Measurements from ENCODE around the gene PWWP3B. TPM values are rescaled to one million over a fixed set of nuclear protein-coding genes. Genes with fewer than 3 reads are reported as not detected.

Gene PWWP3B
- 18.1 TPM for polyA plus RNA-seq
- long read RNA-seq, donor 1, full-length matches to known transcripts: 4 of 4 reads
- long read RNA-seq, donor 1, partial matches to known transcripts: 0 of 4 reads
- long read RNA-seq, donor 1, other reads (novel, unspliced or antisense): 0 of 4 reads
- long read RNA-seq, donor 2: 0 reads
- long read RNA-seq, donor 3, full-length matches to known transcripts: 5 of 5 reads
- long read RNA-seq, donor 3, partial matches to known transcripts: 0 of 5 reads
- long read RNA-seq, donor 3, other reads (novel, unspliced or antisense): 0 of 5 reads
- long read RNA-seq, donor 4: 0 reads
- long read RNA-seq, donor 5, full-length matches to known transcripts: 5 of 5 reads
- long read RNA-seq, donor 5, partial matches to known transcripts: 0 of 5 reads
- long read RNA-seq, donor 5, other reads (novel, unspliced or antisense): 0 of 5 reads
- long read RNA-seq, donor 6, full-length matches to known transcripts: 1 of 11 reads
- long read RNA-seq, donor 6, partial matches to known transcripts: 10 of 11 reads
- long read RNA-seq, donor 6, other reads (novel, unspliced or antisense): 0 of 11 reads
- long read RNA-seq, donor 7, full-length matches to known transcripts: 6 of 6 reads
- long read RNA-seq, donor 7, partial matches to known transcripts: 0 of 6 reads
- long read RNA-seq, donor 7, other reads (novel, unspliced or antisense): 0 of 6 reads
- long read RNA-seq, donor 8, full-length matches to known transcripts: 5 of 5 reads
- long read RNA-seq, donor 8, partial matches to known transcripts: 0 of 5 reads
- long read RNA-seq, donor 8, other reads (novel, unspliced or antisense): 0 of 5 reads
- long read RNA-seq, donor 9, full-length matches to known transcripts: 6 of 6 reads
- long read RNA-seq, donor 9, partial matches to known transcripts: 0 of 6 reads
- long read RNA-seq, donor 9, other reads (novel, unspliced or antisense): 0 of 6 reads
- long read RNA-seq, donor 10, full-length matches to known transcripts: 1 of 1 reads
- long read RNA-seq, donor 10, partial matches to known transcripts: 0 of 1 reads
- long read RNA-seq, donor 10, other reads (novel, unspliced or antisense): 0 of 1 reads
- long read RNA-seq, donor 11, full-length matches to known transcripts: 2 of 2 reads
- long read RNA-seq, donor 11, partial matches to known transcripts: 0 of 2 reads
- long read RNA-seq, donor 11, other reads (novel, unspliced or antisense): 0 of 2 reads

DNA sequence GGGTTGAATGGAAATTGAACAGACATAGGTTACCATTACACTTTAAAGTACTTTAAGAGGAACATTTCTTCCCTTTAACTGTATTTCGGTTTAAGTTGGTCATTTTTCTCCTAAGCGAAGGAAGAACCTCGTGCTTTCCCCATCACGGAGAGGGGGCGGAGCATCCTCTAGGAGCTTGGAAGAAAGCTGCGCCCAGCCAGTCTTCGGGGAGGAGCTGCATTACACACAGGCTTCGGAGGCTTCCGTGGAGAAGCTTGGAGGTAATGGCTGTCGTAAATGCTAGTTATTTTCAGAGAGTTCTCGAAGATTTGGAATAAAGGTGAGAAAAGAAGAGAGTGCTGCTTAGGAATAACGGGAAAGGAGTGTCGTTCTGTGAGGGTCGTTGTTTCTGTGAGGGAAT is at the start of gene PWWP3B:
Gene PWWP3B (plus strand): TSS at position 199 of the 400 bp plus-strand sequence. CDS start 37,128 bp downstream, outside the sequence.
- H3K36me3 ChIP-seq (ENCODE audit: control insufficient read depth, insufficient read depth, low read length): no peaks in the 10 kb centered on the region
- peak; percentile 55 to 79 for DNase-seq
- H3K27ac ChIP-seq (ENCODE audit: low read length): peak within 1 kb of the TSS; percentile 80
- H3K4me3 ChIP-seq (ENCODE audit: low read length): peak within 1 kb of the TSS; percentile 58
- 10% methylated on average over 2 of the region's 14 CpGs for WGBS (ENCODE audit: insufficient coverage, low lambda C conversion rate)
- H3K27me3 ChIP-seq (ENCODE audit: control insufficient read depth, insufficient read depth, low read length): no peaks in the 10 kb centered on the region
- H3K4me1 ChIP-seq (ENCODE audit: control insufficient read depth, insufficient read depth, low read length): peaks cover 5% of the 10 kb centered on the region
- H3K9me3 ChIP-seq (ENCODE audit: control insufficient read depth, low read depth, low read length): no peaks in the 10 kb centered on the region

DNA sequence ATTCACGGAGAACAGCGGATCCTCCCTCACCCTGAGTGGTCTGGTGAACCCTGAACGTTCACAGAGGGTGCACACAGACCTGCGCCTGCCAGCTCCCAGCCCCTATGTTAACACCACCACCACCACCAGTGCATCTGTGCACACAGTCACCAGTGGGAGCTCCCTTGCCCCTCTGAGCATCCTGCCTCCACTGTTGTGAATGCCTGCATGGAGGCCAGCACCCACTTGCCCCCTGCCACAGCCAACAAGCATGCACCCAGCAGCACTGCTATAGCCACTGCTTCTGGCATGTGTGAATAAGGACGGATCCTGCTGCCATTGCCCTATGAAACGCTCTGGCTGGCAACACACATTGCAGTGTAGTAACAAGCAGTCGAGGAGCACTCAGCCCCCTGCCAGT is 29.1 kb upstream of the PWWP3B start:
- Histone ChIP-seq H3K4me3 (ENCODE audit: low read length) (no peak overlapping the region), H3K27me3 (ENCODE audit: control insufficient read depth, insufficient read depth, low read length) (no peaks in the 10 kb centered on the region), H3K4me1 (ENCODE audit: control insufficient read depth, insufficient read depth, low read length) (no peaks in the 10 kb centered on the region), H3K9me3 (ENCODE audit: control insufficient read depth, low read depth, low read length) (no peaks in the 10 kb centered on the region), H3K36me3 (ENCODE audit: control insufficient read depth, insufficient read depth, low read length) (no peaks in the 10 kb centered on the region), H3K27ac (ENCODE audit: low read length) (no peak overlapping the region)
- WGBS (ENCODE audit: insufficient coverage, low lambda C conversion rate): no CpG with 5 or more reads among the region's 7 CpGs
- no peak for DNase-seq

DNA sequence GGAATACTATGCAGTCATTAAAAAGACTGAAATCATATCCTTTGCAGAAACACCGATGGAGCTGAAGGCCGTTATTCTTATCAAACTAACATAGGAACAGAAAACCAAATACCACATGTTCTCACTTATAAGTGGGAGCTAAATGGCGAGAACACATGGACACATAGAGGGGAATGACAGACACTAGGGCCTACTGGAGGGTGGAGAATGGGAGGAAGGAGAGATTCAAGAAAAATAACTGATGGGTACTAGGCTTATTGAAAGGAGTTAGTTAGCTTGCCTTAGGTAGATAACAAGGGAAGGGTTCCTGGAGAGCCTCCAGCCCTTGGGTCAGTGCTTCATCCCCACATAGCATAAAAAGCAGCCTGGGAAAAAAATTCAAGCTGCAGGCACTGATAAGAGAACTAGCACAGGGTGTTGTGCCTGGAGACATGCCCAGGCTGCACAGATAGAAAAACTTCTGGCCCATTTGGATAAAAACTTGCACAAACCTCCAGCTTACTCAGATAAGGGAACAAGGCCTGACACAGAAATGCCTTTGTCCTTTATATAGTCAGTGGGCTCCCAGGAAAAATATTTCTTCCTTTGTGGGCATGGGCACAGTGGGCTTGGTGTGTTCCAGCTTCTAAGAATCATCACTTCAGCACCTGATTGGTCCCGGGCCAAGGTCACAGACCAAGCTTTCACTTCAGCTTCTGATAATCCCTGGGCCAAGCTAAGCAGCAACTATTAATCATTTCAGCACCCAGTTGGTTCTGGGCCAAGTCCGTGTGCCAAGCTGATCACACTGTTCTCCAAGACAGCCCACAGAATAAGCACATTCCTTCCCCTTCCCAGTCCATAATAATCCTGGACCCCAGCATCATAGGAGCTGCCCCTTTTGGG is 23.1 kb upstream of the PWWP3B start:
- Histone ChIP-seq H3K27me3 (ENCODE audit: control insufficient read depth, insufficient read depth, low read length) (no peaks in the 10 kb centered on the region), H3K36me3 (ENCODE audit: control insufficient read depth, insufficient read depth, low read length) (no peaks in the 10 kb centered on the region), H3K4me3 (ENCODE audit: low read length) (no peak overlapping the region), H3K27ac (ENCODE audit: low read length) (no peak overlapping the region), H3K4me1 (ENCODE audit: control insufficient read depth, insufficient read depth, low read length) (no peaks in the 10 kb centered on the region), H3K9me3 (ENCODE audit: control insufficient read depth, low read depth, low read length) (no peaks in the 10 kb centered on the region)
- WGBS (ENCODE audit: insufficient coverage, low lambda C conversion rate): no CpG with 5 or more reads among the region's 5 CpGs
- DNase-seq: no peak

DNA sequence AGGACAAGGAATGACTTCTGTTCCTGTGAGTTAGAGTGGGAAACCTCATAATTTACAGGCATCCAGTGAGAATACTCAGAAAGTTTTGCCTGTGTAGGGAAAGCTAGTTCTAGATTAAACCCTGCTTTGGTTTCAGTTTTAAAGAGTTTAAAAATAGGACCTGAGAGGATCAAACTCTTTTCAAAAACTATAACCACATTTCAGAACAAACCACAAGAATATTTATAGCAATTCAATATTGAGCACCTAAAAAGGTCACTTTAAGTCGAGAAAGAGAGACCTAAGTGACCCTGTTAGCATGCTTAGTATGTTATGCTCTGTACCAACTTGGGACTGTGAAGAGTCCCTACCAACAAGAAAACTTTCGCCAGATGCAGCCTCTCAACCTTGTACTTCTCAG is 17.4 kb upstream of the PWWP3B start:
- H3K36me3 ChIP-seq (ENCODE audit: control insufficient read depth, insufficient read depth, low read length): no peaks in the 10 kb centered on the region
- H3K27me3 ChIP-seq (ENCODE audit: control insufficient read depth, insufficient read depth, low read length): no peaks in the 10 kb centered on the region
- no CpG with 5 or more reads among the region's 2 CpGs for WGBS (ENCODE audit: insufficient coverage, low lambda C conversion rate)
- no peaks in the 10 kb centered on the region for H3K9me3 ChIP-seq (ENCODE audit: control insufficient read depth, low read depth, low read length)
- no peaks in the 10 kb centered on the region for H3K4me1 ChIP-seq (ENCODE audit: control insufficient read depth, insufficient read depth, low read length)
- H3K27ac ChIP-seq (ENCODE audit: low read length): no peak overlapping the region
- H3K4me3 ChIP-seq (ENCODE audit: low read length): no peak overlapping the region
- DNase-seq: no peak

DNA sequence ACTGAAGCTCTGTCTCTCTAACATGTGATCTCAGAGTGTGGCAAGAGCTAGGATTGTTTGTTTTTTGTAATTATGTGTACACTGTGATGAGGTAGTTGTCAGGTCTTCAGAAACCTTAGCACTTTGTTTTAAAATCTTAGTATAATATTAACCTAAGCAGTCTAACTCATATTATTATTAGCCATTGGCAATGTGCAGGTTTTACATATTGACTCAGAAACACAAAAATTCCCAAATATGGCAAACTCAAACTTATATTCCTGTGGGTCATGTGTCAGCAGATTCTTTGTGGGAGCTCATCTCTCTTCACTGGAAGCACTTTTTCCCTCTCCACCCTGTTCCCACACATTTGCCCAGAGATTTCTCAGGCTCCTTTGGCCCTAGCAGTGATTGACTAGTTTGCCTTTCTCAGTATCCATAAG is 8.2 kb upstream of the PWWP3B start:
- no peaks in the 10 kb centered on the region for H3K36me3 ChIP-seq (ENCODE audit: control insufficient read depth, insufficient read depth, low read length)
- no peaks in the 10 kb centered on the region for H3K27me3 ChIP-seq (ENCODE audit: control insufficient read depth, insufficient read depth, low read length)
- H3K4me3 ChIP-seq (ENCODE audit: low read length): no peak overlapping the region
- peak in 1 of 2 donors; percentile 49 for DNase-seq
- no peaks in the 10 kb centered on the region for H3K4me1 ChIP-seq (ENCODE audit: control insufficient read depth, insufficient read depth, low read length)
- H3K9me3 ChIP-seq (ENCODE audit: control insufficient read depth, low read depth, low read length): no peaks in the 10 kb centered on the region
- H3K27ac ChIP-seq (ENCODE audit: low read length): peak overlapping the region; percentile 53

DNA sequence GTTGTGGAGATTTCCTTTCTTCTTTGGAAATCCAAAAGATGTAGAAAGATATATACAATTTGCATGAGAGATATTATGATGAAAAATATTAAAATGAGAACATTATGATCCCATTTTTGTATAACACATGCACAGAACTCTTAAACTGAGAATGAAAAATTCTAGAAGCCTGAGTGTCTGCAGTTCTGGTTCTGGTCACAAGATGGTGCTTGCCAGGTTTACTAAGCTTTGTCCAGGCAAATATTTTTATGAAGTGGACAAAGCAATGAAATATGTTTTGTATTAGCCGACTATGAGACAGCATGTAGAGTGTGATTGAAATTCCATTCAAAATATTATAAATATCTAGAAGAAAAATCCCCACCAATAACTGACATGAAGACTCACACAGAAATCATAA is 2.2 kb downstream of the PWWP3B start:
- peak in 1 of 2 donors; percentile 18 for DNase-seq
- peaks cover 5% of the 10 kb centered on the region for H3K4me1 ChIP-seq (ENCODE audit: control insufficient read depth, insufficient read depth, low read length)
- no peaks in the 10 kb centered on the region for H3K9me3 ChIP-seq (ENCODE audit: control insufficient read depth, low read depth, low read length)
- no peaks in the 10 kb centered on the region for H3K27me3 ChIP-seq (ENCODE audit: control insufficient read depth, insufficient read depth, low read length)
- H3K27ac ChIP-seq (ENCODE audit: low read length): peak overlapping the region; percentile 75
- H3K4me3 ChIP-seq (ENCODE audit: low read length): peak overlapping the region; percentile 58
- WGBS (ENCODE audit: insufficient coverage, low lambda C conversion rate): no CpG with 5 or more reads among the region's 1 CpG
- H3K36me3 ChIP-seq (ENCODE audit: control insufficient read depth, insufficient read depth, low read length): no peaks in the 10 kb centered on the region

DNA sequence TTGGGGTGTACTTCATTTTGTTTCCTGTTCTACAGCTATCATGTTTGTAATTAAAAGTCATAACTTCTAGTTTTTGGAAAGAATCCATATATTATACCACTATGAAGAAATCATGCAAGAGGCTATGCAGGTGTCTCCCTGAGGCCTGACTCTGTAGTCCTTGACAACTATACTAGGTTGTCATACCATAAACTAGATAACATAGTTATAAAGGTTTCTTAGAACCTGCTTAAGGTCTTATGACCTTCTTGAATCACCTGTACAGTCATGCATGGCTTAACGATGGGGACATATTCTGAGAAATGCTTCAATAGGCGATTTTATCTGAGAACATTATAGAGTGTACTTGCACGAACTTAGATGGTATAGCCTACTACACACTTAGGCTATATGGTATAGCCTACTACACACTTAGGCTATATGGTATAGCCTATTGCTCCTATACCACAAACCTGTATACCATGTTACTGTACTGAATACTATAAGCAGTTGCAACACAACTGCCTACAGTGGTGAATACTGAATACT is 3.3 kb downstream of the PWWP3B start:
- Histone ChIP-seq H3K4me1 (ENCODE audit: control insufficient read depth, insufficient read depth, low read length) (peaks cover 5% of the 10 kb centered on the region), H3K27ac (ENCODE audit: low read length) (peak overlapping the region; percentile 75), H3K27me3 (ENCODE audit: control insufficient read depth, insufficient read depth, low read length) (no peaks in the 10 kb centered on the region), H3K4me3 (ENCODE audit: low read length) (no peak overlapping the region), H3K36me3 (ENCODE audit: control insufficient read depth, insufficient read depth, low read length) (no peaks in the 10 kb centered on the region), H3K9me3 (ENCODE audit: control insufficient read depth, low read depth, low read length) (no peaks in the 10 kb centered on the region)
- DNase-seq: peak; percentile 38 to 75
- WGBS (ENCODE audit: insufficient coverage, low lambda C conversion rate): no CpG with 5 or more reads among the region's 3 CpGs

DNA sequence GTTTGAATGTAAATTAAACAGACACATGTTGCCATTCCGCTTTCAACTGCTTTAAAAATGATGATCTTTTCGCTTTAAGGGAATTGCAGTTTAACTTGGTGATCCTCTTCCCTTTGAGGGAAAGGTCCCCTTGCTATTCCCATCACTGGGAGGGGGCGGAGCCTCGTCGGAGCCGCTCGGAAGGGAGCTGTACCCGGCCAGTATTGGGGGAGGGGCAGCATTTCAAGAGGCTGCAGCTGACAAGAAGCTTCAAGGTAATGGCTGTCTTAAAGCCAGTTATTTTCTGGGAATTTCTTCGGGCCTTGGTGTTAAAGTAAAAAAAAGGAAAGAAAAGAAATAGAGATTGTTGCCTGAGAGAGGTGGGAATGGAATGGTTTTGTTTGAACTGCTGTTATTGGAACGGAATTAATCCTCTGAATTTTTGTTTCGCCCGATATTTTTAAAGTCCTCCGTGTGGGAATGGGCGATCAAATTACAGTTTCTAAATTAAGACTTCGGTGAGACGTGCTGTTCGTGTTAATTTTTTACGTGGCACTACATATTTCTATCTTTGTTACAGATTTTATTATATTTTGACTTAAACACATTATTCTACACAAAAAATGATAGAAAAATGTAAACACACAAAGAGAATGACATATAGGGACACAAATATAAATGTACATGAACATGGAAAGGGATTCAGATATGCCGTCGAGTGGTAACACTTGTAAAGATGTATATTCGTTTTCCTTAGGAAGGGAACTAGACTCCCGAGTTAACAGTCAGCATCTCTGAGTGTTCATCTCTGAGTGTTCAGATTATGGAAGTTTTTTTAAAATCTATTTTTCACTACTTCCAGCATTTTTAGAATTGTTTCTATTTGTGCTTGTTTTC is 9.2 kb downstream of the PWWP3B start:
- Histone ChIP-seq H3K27ac (ENCODE audit: low read length) (no peak overlapping the region), H3K4me1 (ENCODE audit: control insufficient read depth, insufficient read depth, low read length) (no peaks in the 10 kb centered on the region), H3K9me3 (ENCODE audit: control insufficient read depth, low read depth, low read length) (no peaks in the 10 kb centered on the region), H3K36me3 (ENCODE audit: control insufficient read depth, insufficient read depth, low read length) (no peaks in the 10 kb centered on the region), H3K4me3 (ENCODE audit: low read length) (peak overlapping the region; percentile 11), H3K27me3 (ENCODE audit: control insufficient read depth, insufficient read depth, low read length) (no peaks in the 10 kb centered on the region)
- DNase-seq: peak in 1 of 2 donors; percentile 26
- 77% methylated on average over 4 of the region's 22 CpGs for WGBS (ENCODE audit: insufficient coverage, low lambda C conversion rate)

DNA sequence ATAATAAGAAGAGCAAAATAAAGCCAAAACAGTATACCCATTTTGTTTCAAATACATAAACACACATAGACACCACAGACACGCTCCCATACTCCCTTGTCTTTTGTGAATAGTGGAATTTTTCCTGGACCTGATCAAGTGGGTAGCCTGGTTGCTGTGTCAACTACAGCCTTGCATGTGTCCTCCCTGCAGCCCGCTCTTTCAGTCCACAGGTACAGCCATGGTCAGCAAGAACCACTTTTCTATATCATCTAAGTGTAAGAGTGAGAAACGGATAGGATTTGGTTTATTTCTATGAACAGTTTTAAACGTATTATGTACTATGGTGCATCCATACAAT is 9.8 kb downstream of the PWWP3B start:
- DNase-seq: no peak
- Histone ChIP-seq H3K27ac (ENCODE audit: low read length) (no peak overlapping the region), H3K9me3 (ENCODE audit: control insufficient read depth, low read depth, low read length) (no peaks in the 10 kb centered on the region), H3K36me3 (ENCODE audit: control insufficient read depth, insufficient read depth, low read length) (no peaks in the 10 kb centered on the region), H3K27me3 (ENCODE audit: control insufficient read depth, insufficient read depth, low read length) (no peaks in the 10 kb centered on the region), H3K4me3 (ENCODE audit: low read length) (no peak overlapping the region), H3K4me1 (ENCODE audit: control insufficient read depth, insufficient read depth, low read length) (no peaks in the 10 kb centered on the region)
- no CpG with 5 or more reads among the region's 4 CpGs for WGBS (ENCODE audit: insufficient coverage, low lambda C conversion rate)

Data from large intestine (tissue), 12 donors.